Ascending aorta (tissue), 2 donors: ENCODE results near the gene APBA2. TPM values are rescaled to one million over a fixed set of nuclear protein-coding genes. Genes with fewer than 3 reads are reported as not detected.

Source experiments
- DNase-seq, 2 donors: peaks; one replicate each; pipeline ENCODE4 v3.0.0-alpha.2; 2019; ENCODE audit warnings: low spot score in 2 of 2
- H3K27ac ChIP-seq, 2 donors: fragments of 200-600 bp; sonication (generic); one replicate each; pipeline ENCODE4 v1.5.1; 2016 to 2017; ENCODE audit warnings: mild to moderate bottlenecking in 1 of 2
- H3K27me3 ChIP-seq: fragments of 200-600 bp; sonication (generic); one replicate; pipeline ENCODE4 v1.5.1; 2017
- H3K36me3 ChIP-seq, 2 donors: fragments of 200-600 bp; sonication (generic); one replicate each; pipeline ENCODE4 v1.5.1; 2016
- H3K4me1 ChIP-seq, 2 donors: fragments of 200-600 bp; sonication (generic); one replicate each; pipeline ENCODE4 v1.5.1; 2016 to 2017; ENCODE audit warnings: mild to moderate bottlenecking in 1 of 2
- H3K4me3 ChIP-seq, 2 donors: fragments of 200-600 bp; sonication (generic); one replicate each; pipeline ENCODE4 v1.5.1; 2016 to 2017; ENCODE audit warnings: mild to moderate bottlenecking in 1 of 2
- H3K9me3 ChIP-seq, 2 donors: fragments of 200-600 bp; sonication (generic); one replicate each; pipeline ENCODE4 v1.5.1; 2016
- CTCF ChIP-seq, 3 experiments: fragments of 200-600 bp in 2 of 3; fragments of 450-650 bp in 1 of 3; sonication (generic) in 2 of 3; IDR thresholded peaks; one replicate each; pipeline ENCODE4 v1.5.1; 2016 to 2019; ENCODE audit warnings: antibody characterized with exemption in 3 of 3, mild to moderate bottlenecking in 1 of 3, moderate library complexity in 1 of 3
- intact Hi-C: fragments of 100-400 bp; cut with DNase I; formaldehyde crosslinking; loops from one replicate; pipeline ENCODE4 v1.15.1; 2023
- total RNA-seq: library from RNA; depleted of rRNA; stranded (reverse); fragments of >200 nt; gene quantifications from one replicate; pipeline ENCODE4 v1.1.0, GENCODE V29; 2016

The APBA2 gene
- total RNA-seq, 1 donor from 2014 or later: 2.4 TPM

- Histone ChIP-seq H3K4me1 (no peaks in the 10 kb centered on the region), H3K9me3 (no peaks in the 10 kb centered on the region), H3K4me3 (no peak overlapping the region), H3K27ac (no peak overlapping the region), H3K27me3 (no peaks in the 10 kb centered on the region), H3K36me3 (no peaks in the 10 kb centered on the region)
- intact Hi-C loops: no loop called here
- TF ChIP-seq CTCF (IDR thresholded peaks at IDR 0.05): no peak
- no peak for DNase-seq
Observed at GRCh38 chr15:29081781-29082180, 196.0 kb downstream of the APBA2 start.

DNA sequence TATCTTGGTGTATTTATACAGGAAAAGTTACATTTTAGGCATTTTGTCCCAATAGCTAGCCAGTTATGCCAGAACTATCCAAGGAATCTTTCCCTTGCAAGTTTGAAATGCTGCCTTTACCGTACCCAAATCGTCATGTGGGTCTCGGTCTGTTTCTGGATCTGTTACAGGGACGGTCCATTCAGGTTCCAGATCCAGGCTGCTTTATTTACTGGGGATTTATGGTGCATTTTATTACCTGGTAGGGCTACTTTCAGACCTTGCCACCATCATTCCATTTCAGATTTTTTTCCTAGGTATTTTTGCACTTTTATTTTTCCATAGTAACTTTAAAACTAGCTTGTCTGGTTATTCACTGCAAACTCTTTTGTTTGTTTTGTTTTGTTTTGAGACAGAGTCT, 197.4 kb downstream of the APBA2 start:
- no peak for DNase-seq

DNA sequence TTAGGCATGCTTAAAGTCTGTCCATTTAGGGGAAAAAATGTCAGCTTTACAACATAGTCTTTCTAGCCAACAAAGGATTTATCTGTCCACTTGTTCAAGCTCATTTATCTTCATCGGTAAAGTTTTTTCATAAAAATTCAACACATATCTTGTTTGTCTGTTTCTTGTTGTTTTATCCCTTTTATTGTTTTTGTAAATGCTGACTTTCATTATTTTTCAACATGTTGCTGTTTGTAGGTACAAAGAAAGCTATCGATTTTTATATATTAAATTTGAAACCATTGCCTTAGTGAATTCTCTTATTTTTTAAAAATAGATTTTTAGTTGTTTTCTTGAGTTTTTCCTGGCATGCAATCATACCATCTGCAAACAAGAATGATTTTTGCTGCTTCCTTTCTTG, 198.1 kb downstream of the APBA2 start:
- no peaks in the 10 kb centered on the region for H3K9me3 ChIP-seq
- no peak for TF ChIP-seq CTCF (IDR thresholded peaks at IDR 0.05)
- intact Hi-C loops: no loop called here
- no peak overlapping the region for H3K27ac ChIP-seq
- H3K4me1 ChIP-seq: no peaks in the 10 kb centered on the region
- H3K4me3 ChIP-seq: no peak overlapping the region
- no peak for DNase-seq
- H3K27me3 ChIP-seq: no peaks in the 10 kb centered on the region
- H3K36me3 ChIP-seq: no peaks in the 10 kb centered on the region

More for the DNA sequence above, 197.4 kb downstream of the APBA2 start:
- Histone ChIP-seq H3K36me3 (no peaks in the 10 kb centered on the region), H3K27ac (no peak overlapping the region), H3K9me3 (no peaks in the 10 kb centered on the region), H3K4me1 (no peaks in the 10 kb centered on the region), H3K4me3 (no peak overlapping the region), H3K27me3 (no peaks in the 10 kb centered on the region)
- intact Hi-C loops: no loop called here
- TF ChIP-seq CTCF (IDR thresholded peaks at IDR 0.05): no peak

DNA sequence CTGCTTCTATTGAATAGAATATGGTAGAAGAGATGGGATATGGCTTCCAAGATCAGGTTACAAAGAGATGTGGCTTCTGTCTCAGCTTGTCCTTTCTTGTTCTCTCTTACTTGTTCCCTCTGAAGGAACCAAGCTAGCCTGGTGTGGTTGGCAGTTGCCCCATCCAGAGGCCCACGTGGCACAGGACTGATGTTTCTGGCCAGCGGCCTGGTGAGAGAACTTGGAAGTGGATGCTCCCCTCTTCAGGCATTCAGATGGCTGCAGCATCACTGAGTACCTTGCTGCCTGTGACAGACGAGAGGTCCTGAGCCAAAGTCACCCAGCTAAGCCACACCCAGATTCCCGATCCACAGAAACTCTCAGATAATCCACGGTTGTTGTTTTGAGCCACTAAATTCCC, 200.2 kb downstream of the APBA2 start:
- no peaks in the 10 kb centered on the region for H3K4me1 ChIP-seq
- H3K9me3 ChIP-seq: no peaks in the 10 kb centered on the region
- no peak for TF ChIP-seq CTCF (IDR thresholded peaks at IDR 0.05)
- no peak for DNase-seq
- intact Hi-C loops: no loop called here
- no peaks in the 10 kb centered on the region for H3K36me3 ChIP-seq
- H3K27me3 ChIP-seq: no peaks in the 10 kb centered on the region
- no peak overlapping the region for H3K27ac ChIP-seq
- no peak overlapping the region for H3K4me3 ChIP-seq

- no peaks in the 10 kb centered on the region for H3K27me3 ChIP-seq
- H3K4me3 ChIP-seq: no peak overlapping the region
- H3K4me1 ChIP-seq: no peaks in the 10 kb centered on the region
- TF ChIP-seq CTCF (IDR thresholded peaks at IDR 0.05): no peak
- no peak overlapping the region for H3K27ac ChIP-seq
- H3K36me3 ChIP-seq: no peaks in the 10 kb centered on the region
- no peaks in the 10 kb centered on the region for H3K9me3 ChIP-seq
- no peak for DNase-seq
- intact Hi-C loops: no loop called here
Observed at GRCh38 chr15:29086891-29087290, 201.1 kb downstream of the APBA2 start.
